Calu3 (cell line): ENCODE measurements around the gene CRYGB. TPM values are rescaled to one million over a fixed set of nuclear protein-coding genes. Genes with fewer than 3 reads are reported as not detected.
"Not testable (repeated sequence)": the region's sequence is repeated elsewhere in the genome, so short reads cannot be mapped to it uniquely, and the experiment has no call there.

Source experiments
- BruUV-seq: library from RNA; stranded (reverse); fragments of 400-500 nt; replicated peaks from 2 replicates; lab custom pipeline; 2021; lab: Mats Ljungman, UMichigan
- CTCF ChIA-PET: fragments of 300-600 bp; sonication (Branson Sonifier 250); formaldehyde crosslinking; loops from one replicate; lab custom pipeline; 2022; ENCODE audit warnings: antibody characterized with exemption; lab: Charles Lee
- DNase-seq: peaks from one replicate; pipeline ENCODE4 v3.0.0; 2022
- H3K27ac Mint-ChIP-seq: one replicate; pipeline ENCODE4 v1.8.0; 2022; ENCODE audit warnings: mixed read lengths; ENCODE audit not compliant: unreplicated experiment
- H3K27me3 Mint-ChIP-seq: one replicate; pipeline ENCODE4 v1.8.0; 2022; ENCODE audit warnings: mixed read lengths; ENCODE audit not compliant: unreplicated experiment
- H3K36me3 Mint-ChIP-seq: one replicate; pipeline ENCODE4 v1.8.0; 2022; ENCODE audit warnings: mild to moderate bottlenecking, moderate library complexity, mixed read lengths; ENCODE audit not compliant: insufficient read depth, unreplicated experiment
- H3K4me1 Mint-ChIP-seq: one replicate; pipeline ENCODE4 v1.8.0; 2022; ENCODE audit warnings: mild to moderate bottlenecking, low read depth, mixed read lengths; ENCODE audit not compliant: unreplicated experiment
- H3K4me3 Mint-ChIP-seq: one replicate; pipeline ENCODE4 v1.8.0; 2022; ENCODE audit warnings: mild to moderate bottlenecking, low read depth, moderate library complexity, mixed read lengths; ENCODE audit not compliant: unreplicated experiment
- H3K9me3 Mint-ChIP-seq: one replicate; pipeline ENCODE4 v1.8.0; 2022; ENCODE audit warnings: low read depth, mixed read lengths; ENCODE audit not compliant: unreplicated experiment
- CTCF ChIP-seq: fragments of 200-600 bp; IDR thresholded peaks from one replicate; pipeline ENCODE4 v1.8.0; 2022; ENCODE audit warnings: antibody characterized with exemption; ENCODE audit not compliant: unreplicated experiment
- intact Hi-C: fragments of 100-400 bp; cut with micrococcal nuclease; formaldehyde crosslinking; loops from one replicate; pipeline ENCODE4 v1.10.0; 2022; ENCODE audit not compliant: unreplicated experiment
- total RNA-seq: library from RNA; stranded (reverse); gene quantifications from 2 replicates; pipeline ENCODE4 v1.2.3, GENCODE V29; 2022

CRYGB gene
- total RNA-seq, 1 experiment from 2014 or later, result not detected

- CTCF ChIA-PET, result interaction anchor here (0.6 to 0.8 kb wide), 2 partner anchors 111 to 247 kb away, joined by 3 to 4 read pairs; partner anchors contain the start of gene IDH1
- no peaks in the 10 kb centered on the region for H3K9me3 Mint-ChIP-seq
- peaks cover 22% of the 10 kb centered on the region for H3K4me1 Mint-ChIP-seq
- no peak for DNase-seq
- no peak overlapping the region for H3K4me3 Mint-ChIP-seq
- no TSS peak for BruUV-seq
- peak overlapping the region; percentile 20 for H3K27ac Mint-ChIP-seq
- intact Hi-C loops, result no loop called here
- no peaks in the 10 kb centered on the region for H3K36me3 Mint-ChIP-seq
- TF ChIP-seq CTCF, result no peak
- H3K27me3 Mint-ChIP-seq, result no peaks in the 10 kb centered on the region
Measured at GRCh38 chr2:208142925-208143799, 2.8 kb downstream of the CRYGB start.

- no peak for TF ChIP-seq CTCF
- no peak for DNase-seq
- peak overlapping the region; percentile 20 for H3K27ac Mint-ChIP-seq
- H3K27me3 Mint-ChIP-seq, result no peaks in the 10 kb centered on the region
- CTCF ChIA-PET, result no interaction called here
- H3K36me3 Mint-ChIP-seq, result no peaks in the 10 kb centered on the region
- BruUV-seq, result no TSS peak
- H3K4me3 Mint-ChIP-seq, result no peak overlapping the region
- peaks cover 22% of the 10 kb centered on the region for H3K4me1 Mint-ChIP-seq
- intact Hi-C loops, result no loop called here
- H3K9me3 Mint-ChIP-seq, result peaks cover 7% of the 10 kb centered on the region
Measured at GRCh38 chr2:208142240-208142924, 3.6 kb downstream of the CRYGB start.

DNA sequence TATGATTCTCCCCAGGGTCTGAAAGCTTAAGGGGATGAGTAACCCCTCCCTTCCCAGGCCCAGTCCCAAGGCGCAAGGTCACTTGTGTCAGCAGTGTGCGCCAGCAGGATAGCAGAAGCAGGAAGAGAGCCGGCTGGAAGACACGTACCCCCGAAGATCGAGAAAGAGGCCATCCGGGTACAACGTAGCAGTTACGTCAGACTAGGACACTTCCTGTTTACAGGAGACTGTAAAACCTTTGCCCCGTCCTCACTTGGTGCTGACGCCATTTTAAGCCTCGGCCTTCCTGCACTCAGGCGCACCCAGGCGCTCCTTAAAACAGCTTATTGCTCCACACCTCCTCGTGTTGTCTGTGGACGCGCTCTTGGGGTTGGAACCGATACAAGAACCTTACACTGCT lies 6.5 kb downstream of the CRYGB start:
- peaks cover 7% of the 10 kb centered on the region for H3K9me3 Mint-ChIP-seq
- H3K4me3 Mint-ChIP-seq, result no peak overlapping the region
- no peaks in the 10 kb centered on the region for H3K36me3 Mint-ChIP-seq
- peaks cover 22% of the 10 kb centered on the region for H3K4me1 Mint-ChIP-seq
- TF ChIP-seq CTCF, result no peak
- no peaks in the 10 kb centered on the region for H3K27me3 Mint-ChIP-seq
- intact Hi-C loops, result no loop called here
- CTCF ChIA-PET, result no interaction called here
- no peak overlapping the region for H3K27ac Mint-ChIP-seq
- DNase-seq, result no peak
- no TSS peak for BruUV-seq

- CTCF ChIA-PET, H3K27ac Mint-ChIP-seq, DNase-seq, H3K4me3 Mint-ChIP-seq, H3K9me3 Mint-ChIP-seq, H3K36me3 Mint-ChIP-seq, BruUV-seq, intact Hi-C loops, H3K27me3 Mint-ChIP-seq: not testable (repeated sequence)
- peaks cover 19% of the 10 kb centered on the region for H3K4me1 Mint-ChIP-seq
Measured at GRCh38 chr2:208138334-208138733, 7.6 kb downstream of the CRYGB start.
